Stimulated activated CD4-positive, alpha-beta T cell treated with anti-CD3 and anti-CD28 coated beads, Interleukin-2, amount 100 ng/mL, for 48 hours (primary cell): Measurements from ENCODE around the gene XPNPEP1.
"Not testable (repeated sequence)": the region's sequence is repeated elsewhere in the genome, so short reads cannot be mapped to it uniquely, and the experiment has no call there.

Experiments used
- DNase-seq, 2 donors: peaks; one replicate each; pipeline ENCODE4 v3.0.0-alpha.2; 2020

Gene XPNPEP1

DNA sequence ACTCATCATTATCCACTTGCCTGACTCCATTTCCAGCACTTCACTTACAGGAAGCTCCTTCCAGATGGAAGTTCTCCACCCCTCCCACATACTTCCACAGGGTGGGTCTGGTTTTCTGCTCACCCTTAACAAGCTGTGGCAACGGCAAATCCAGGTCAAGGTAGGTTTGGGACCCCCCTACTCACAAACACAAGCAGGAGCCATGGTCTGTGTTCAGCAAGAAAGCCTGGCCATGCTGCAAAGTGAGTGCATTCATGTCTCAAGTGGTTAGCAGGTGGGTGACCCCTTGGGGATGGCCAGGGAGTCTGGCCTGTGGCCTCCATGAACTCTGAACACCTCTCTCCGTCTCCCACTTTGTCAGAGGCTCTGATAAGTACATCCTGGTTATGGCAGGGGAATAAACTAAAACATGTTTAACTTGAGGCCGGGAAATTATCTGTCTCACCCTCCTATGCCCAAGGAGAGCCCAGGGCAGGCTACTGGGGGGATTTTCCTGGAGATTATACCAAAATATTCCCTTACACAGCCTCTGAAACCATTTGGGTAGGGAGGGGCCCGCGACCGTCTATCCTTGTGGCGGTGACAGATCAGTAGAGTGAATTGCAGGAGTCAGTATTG is 844 bp downstream of the XPNPEP1 start:
- no peak for DNase-seq

GRCh38 chr10:109920016-109920415 is 3.3 kb downstream of the XPNPEP1 start:
- DNase-seq, result no peak

DNA sequence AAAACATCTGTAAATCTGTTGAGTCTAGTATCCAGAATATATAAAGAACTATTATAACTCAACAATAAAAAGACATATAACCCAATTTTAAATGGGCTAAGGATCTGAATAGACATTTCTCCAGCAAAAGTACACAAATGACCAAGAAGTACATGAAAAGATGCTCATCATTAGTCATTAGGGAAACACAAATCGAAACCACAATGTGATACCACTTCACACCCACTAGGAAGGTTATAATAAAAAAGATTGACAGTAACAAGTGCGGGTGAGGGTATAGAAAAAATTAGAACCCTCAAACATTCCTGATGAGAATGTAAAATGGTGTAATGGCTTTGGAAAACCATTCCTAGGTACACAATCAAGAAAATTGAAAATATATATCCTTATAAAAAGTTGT is 4.1 kb downstream of the XPNPEP1 start:
- DNase-seq, result no peak

DNA sequence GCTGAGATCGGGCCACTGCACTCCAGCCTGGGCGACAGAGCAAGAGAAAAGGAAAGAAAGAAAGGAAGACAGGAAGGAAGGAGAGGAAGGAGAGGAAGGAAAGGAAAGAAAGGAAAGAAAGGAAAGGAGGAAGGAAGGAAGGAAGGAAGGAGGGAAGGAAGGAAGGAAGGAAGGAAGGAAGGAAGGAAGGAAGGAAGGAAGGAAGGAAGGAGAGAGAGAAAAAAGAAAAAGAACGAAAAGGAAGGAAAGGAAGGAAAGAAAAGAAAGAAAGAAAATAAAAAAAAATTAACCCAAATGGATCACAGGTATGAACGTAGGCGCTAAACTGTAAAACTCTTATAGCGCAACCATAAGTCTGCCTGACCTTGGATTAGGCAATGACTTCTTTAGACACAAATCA is 4.6 kb downstream of the XPNPEP1 start:
- DNase-seq, result not testable (repeated sequence)

GRCh38 chr10:109915566-109915965 is 7.7 kb downstream of the XPNPEP1 start:
- DNase-seq, result no peak

DNA sequence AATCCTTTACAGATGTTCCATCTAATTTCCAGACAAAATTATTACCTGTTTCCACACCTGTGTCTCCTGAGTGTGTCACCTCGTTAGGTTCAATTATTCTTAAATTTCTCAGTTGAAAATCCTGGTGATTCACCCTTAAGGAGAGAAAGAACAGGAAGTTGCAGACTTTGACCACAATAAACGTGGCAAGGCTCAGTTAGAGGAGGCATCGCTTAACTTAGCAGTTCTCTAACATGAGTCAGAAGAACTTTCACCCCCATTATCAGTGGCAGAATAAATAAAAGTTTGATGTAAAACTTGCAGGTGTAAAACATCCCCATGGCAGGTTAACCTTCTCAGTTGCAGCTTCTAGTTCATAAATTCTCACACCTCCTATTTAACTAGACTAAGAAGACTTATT is 8.3 kb downstream of the XPNPEP1 start:
- no peak for DNase-seq

GRCh38 chr10:109913306-109913892 is 9.9 kb downstream of the XPNPEP1 start:
- DNase-seq, result no peak

GRCh38 chr10:109912335-109913281 is 10.7 kb downstream of the XPNPEP1 start:
- DNase-seq, result no peak

DNA sequence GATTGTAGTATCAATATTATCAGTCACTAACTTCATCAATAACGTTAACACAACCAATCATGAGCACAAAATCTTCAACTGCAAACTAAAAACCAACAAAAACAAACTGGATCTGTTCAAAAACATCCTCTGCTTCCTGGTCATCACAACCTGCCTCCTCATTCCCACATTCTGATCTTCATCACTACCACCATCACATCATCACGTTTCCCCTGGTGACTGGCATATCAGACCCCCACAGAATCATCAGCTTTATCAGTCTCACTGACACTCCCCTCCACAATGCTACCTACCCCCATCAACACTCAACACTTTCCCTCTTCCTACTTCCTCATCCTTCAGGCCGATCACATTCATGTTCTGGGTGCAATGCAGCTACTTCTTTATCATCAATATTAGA is 11.4 kb downstream of the XPNPEP1 start:
- no peak for DNase-seq

- no peak for DNase-seq
Observed at GRCh38 chr10:109906316-109906715, 17.0 kb downstream of the XPNPEP1 start.

DNA sequence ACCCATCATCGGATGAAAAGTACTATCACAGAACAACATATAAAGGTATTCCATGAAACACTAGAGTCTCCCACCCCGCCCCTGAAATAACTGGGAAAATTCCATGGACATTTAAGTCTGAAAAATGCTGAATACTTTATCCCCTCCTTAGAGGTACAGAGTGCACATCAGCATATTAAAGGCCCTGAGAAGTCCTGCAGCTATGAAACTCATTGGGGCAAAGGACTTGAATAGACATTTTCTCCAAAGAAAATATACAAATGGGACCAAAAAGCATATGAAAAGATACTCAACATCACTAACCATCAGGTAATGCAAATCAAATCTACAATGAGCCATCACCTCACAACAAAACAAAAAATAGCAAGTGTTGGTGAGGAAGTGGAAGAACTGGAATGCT is 18.9 kb downstream of the XPNPEP1 start:
- no peak for DNase-seq

- no peak for DNase-seq
Observed at GRCh38 chr10:109902992-109903947, 20.0 kb downstream of the XPNPEP1 start.

DNA sequence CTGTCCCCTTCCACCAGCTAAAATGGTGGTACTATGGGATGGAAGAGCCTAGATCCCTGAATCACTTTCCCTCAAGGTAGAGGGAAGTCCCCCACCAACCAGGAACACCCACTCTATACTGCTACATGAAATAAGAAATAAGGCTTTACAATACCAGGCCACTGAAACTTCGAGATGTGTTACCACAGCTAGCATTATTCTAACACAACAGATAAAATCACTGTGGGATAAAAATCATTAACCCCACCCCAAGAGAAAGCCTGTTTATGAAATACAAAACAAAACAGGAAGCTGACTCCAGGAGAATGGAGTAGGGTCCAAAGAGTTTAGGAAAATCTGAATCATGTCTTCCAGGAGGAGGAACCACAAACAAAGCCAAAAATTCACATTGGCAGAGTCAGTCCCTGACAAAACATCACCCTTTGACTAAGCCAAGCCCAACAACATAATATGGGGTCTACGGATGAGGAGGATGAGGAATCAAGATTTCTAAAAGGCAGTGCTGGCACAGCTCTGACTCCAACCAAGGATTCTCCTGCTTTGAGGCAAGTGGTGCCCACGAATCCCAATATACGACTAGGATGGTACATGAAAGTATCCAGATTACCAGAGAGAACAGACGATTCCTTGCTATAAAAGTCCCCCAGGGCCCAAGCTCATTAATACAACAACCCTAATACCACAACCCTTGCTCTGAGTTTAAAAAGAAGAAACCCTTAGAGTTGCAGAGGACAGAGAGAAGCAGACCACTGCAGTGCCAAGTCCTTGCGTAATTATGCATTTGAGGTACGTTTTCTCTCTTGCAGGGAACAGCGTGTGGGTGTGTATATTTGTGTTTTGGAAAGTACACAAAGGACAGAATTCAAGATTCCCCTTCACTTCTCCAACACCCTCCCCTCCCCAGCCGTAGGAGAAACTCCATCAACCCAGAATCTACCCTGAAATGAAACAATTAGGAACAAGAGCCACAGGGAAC is 23.7 kb downstream of the XPNPEP1 start:
- DNase-seq, result no peak

DNA sequence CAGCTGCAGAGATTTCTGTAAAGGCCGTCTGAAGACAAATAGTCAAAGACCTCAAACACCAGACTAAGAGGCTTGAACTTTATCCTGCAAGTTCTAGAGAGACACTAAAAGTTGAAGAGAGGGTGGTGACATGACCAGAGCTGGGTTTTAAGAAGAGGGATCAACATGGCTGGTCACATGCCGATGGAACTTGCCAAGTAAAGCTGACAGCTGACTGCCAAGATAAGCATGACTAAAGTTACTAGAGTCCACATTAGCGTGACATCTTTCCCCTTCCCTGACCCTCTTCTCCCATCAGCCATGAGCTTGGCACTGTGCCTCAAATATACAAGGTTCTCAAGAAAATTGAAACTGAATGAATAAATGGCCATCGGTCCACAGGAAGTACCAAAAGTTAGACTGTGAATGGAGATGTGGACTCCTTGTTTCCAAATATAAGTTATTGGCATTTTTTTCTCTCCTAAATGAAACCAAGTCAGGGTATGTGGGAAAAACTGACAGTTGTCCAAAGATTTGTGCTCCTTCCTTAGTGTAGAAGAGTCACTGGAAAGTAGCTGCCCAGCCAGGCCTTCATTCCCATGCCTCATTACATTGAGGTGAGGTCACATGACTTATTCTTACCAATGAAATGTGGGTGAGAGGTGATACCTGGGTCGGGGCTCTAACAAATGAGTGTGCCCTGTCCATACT is 24.5 kb downstream of the XPNPEP1 start:
- no peak for DNase-seq

DNA sequence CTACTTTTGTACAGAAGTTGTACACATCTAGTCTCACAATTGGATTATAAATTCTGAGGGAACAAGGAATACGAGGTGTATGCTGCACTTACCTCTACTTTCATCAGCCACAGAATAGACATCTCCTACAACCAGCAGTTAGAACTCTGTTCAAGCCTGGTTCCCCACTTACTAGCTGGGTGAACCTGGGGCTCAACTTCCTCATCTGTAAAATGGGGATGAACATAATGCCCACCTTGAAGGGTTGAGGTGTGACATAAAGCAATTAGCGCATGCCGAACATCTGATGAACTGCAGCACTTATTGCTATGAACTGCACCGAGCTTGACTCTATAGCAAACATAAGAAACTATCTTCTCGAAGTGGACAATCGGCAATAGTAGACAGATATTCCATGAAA is 25.3 kb downstream of the XPNPEP1 start:
- DNase-seq, result no peak

DNA sequence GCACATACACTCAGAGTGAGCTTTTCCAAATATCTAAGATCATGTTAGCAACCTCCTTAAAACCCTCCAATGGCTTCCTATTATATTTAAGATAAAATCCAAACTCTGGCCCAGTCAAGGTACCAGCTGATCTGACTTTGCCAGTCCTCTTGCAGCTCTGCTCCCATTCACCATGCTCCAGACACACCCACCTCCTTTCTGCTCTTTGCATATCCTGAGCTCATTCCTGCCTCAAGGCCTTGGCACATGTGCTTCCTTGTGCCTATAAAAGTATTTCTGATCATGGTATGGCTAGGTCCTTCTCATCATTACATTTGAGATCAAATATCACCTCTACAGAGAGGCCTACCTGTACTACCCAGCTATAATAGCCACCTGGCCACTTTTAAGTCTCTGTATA is 27.5 kb downstream of the XPNPEP1 start:
- DNase-seq, result no peak

DNA sequence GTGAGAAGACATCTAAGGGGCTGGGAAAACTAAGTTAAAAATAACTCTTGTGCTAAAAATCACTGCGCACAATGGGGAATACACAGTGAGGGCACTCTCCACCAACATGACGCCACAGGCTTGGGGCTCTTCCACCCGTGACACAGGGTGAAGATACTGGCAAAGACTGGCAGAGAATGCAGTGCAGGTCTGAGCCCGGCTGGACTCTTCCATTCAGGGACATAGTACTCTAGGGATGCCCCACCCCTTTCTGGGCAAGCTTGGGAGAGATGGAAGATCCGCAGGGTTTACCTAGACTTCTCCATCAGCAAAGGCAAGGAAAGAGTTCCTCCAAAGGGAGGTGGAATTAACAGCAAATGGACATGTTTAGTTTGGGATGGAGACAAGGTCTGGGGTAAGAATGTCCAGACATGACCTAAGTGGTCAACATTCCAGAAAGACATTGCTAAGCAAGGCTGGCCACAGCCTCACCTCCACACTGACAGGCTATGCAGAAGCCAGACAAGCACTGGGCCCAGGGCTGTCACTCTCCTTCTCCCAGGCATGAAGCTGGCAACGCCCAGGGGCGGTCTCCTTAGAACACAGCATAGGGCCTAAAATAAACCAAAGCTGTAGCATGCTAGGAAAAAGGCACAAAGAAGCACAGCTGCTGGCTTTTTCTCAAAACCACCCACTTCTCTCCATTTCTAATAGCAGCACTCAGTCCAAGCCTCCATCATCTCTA is 28.1 kb downstream of the XPNPEP1 start:
- DNase-seq, result no peak

DNA sequence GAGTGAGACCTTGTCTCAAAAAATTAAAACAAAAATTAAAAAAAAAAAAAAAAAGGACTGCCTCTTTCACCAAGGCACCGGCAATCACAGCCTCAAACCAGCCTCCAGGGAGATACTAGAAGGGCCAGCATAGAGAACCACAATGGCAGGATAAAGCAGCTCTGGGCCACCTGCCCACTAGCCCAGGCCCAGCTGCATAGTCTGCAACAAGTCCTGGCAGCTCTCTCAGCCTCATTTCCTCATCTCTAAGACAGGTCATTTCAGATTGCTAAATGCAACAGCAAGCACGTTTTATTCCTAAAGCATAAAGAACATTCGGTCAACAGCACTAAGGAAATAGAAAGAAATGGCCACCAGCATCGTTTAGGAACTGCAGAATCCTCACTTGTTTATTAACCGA is 28.8 kb downstream of the XPNPEP1 start:
- DNase-seq, result no peak

- no peak for DNase-seq
Observed at GRCh38 chr10:109893386-109893785, 29.9 kb downstream of the XPNPEP1 start.

DNA sequence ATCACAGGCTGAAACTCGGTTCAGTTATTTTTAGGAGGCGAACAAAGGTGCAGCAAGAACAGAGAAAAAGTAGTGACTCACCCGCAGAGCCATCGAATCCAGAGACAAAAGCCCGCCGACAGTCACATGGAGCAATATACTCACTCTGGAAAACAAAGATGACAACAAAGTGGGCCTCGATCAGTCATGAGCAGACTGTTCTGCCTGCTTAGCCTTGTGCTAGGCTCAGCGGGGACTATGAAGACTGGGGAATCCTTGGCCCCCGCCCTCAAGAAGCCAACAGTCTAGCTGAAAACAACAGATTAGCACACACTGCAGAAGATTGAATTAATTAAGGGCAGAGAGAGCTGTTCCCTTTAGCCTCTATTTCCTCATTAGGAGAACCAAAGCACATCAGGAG is 30.4 kb downstream of the XPNPEP1 start:
- no peak for DNase-seq
